OCI-LY3 (cell line): Measurements from ENCODE around the gene FGGY.
"Not testable (repeated sequence)": the region's sequence is repeated elsewhere in the genome, so short reads cannot be mapped to it uniquely, and the experiment has no call there.

Source experiments
- H2AFZ ChIP-seq: fragments of 200-600, 300-600 bp; shearing (Covaris generic); 2 replicates; pipeline ENCODE4 v1.6.0; 2014; ENCODE audit warnings: antibody characterized with exemption, low read depth, low read length
- H3K27ac ChIP-seq: fragments of 200-600, 300-600 bp; sonication (generic); 2 replicates; pipeline ENCODE4 v1.5.1; 2014; ENCODE audit warnings: mild to moderate bottlenecking, low read length, moderate library complexity, mixed read lengths
- H3K27me3 ChIP-seq: fragments of 200-600, 300-600 bp; sonication (generic); 2 replicates; pipeline ENCODE4 v1.6.1; 2014; ENCODE audit warnings: low read depth, low read length, mixed read lengths
- H3K36me3 ChIP-seq: fragments of 200-600, 300-600 bp; sonication (generic); replicated peaks from 2 replicates; pipeline ENCODE3; 2014; ENCODE audit warnings: low read depth, low read length, mixed read lengths
- H3K4me1 ChIP-seq: fragments of 300-600, 200-600 bp; sonication (generic); 2 replicates; pipeline ENCODE4 v1.6.1; 2014; ENCODE audit warnings: low read length, mixed read lengths
- H3K4me2 ChIP-seq: fragments of 200-600, 300-600 bp; sonication (generic); 2 replicates; pipeline ENCODE4 v1.6.1; 2014; ENCODE audit warnings: low read length, mixed read lengths
- H3K4me3 ChIP-seq: fragments of 300-600, 200-600 bp; sonication (generic); 2 replicates; pipeline ENCODE4 v1.5.1; 2014; ENCODE audit warnings: antibody characterized with exemption, mild to moderate bottlenecking, low read length, moderate library complexity
- H3K79me2 ChIP-seq: fragments of 300-600, 200-600 bp; shearing (Covaris generic); 2 replicates; pipeline ENCODE4 v1.6.1; 2014; ENCODE audit warnings: mild to moderate bottlenecking, low read length, mixed read lengths
- H3K9ac ChIP-seq: fragments of 300-600, 200-600 bp; shearing (Covaris generic); 2 replicates; pipeline ENCODE4 v1.6.0; 2014; ENCODE audit warnings: mild to moderate bottlenecking, low read length, moderate library complexity
- H3K9me3 ChIP-seq: fragments of 200-600, 300-600 bp; shearing (Covaris generic); 2 replicates; pipeline ENCODE4 v1.6.1; 2014; ENCODE audit warnings: low read length, mixed read lengths; ENCODE audit not compliant: insufficient read depth
- H4K20me1 ChIP-seq: fragments of 200-600, 300-600 bp; sonication (generic); 2 replicates; pipeline ENCODE4 v1.6.1; 2016; ENCODE audit warnings: low read length, mixed read lengths; ENCODE audit not compliant: insufficient read depth
- EZH2phosphoT487 ChIP-seq: fragments of 200-600 bp; shearing (Covaris generic); IDR thresholded peaks from 2 replicates; pipeline ENCODE4 v1.6.1; 2018; ENCODE audit warnings: antibody characterized with exemption, mixed run types, low read depth
- TF ChIP-seq, protein P1 (sequence below): fragments of 200-600, 300-600 bp; sonication (generic); IDR thresholded peaks from 2 replicates; pipeline ENCODE4 v1.5.1; 2014; ENCODE audit warnings: antibody characterized with exemption, low read length, low read depth

FGGY gene

GRCh38 chr1:59641836-59642235 is 344.9 kb downstream of the FGGY start:
- Histone ChIP-seq H3K9ac (no peak overlapping the region), H2AFZ (no peak overlapping the region), H3K36me3 (no peaks in the 10 kb centered on the region), H3K9me3 (no peaks in the 10 kb centered on the region), H3K27me3 (no peaks in the 10 kb centered on the region), H3K27ac (no peak overlapping the region), H4K20me1 (no peaks in the 10 kb centered on the region), H3K79me2 (no peaks in the 10 kb centered on the region), H3K4me3 (no peak overlapping the region), H3K4me2 (no peak overlapping the region), H3K4me1 (no peaks in the 10 kb centered on the region)
- TF ChIP-seq EZH2phosphoT487, result no peak
- TF ChIP-seq, protein P1, sequence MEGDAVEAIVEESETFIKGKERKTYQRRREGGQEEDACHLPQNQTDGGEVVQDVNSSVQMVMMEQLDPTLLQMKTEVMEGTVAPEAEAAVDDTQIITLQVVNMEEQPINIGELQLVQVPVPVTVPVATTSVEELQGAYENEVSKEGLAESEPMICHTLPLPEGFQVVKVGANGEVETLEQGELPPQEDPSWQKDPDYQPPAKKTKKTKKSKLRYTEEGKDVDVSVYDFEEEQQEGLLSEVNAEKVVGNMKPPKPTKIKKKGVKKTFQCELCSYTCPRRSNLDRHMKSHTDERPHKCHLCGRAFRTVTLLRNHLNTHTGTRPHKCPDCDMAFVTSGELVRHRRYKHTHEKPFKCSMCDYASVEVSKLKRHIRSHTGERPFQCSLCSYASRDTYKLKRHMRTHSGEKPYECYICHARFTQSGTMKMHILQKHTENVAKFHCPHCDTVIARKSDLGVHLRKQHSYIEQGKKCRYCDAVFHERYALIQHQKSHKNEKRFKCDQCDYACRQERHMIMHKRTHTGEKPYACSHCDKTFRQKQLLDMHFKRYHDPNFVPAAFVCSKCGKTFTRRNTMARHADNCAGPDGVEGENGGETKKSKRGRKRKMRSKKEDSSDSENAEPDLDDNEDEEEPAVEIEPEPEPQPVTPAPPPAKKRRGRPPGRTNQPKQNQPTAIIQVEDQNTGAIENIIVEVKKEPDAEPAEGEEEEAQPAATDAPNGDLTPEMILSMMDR, result no peak

DNA sequence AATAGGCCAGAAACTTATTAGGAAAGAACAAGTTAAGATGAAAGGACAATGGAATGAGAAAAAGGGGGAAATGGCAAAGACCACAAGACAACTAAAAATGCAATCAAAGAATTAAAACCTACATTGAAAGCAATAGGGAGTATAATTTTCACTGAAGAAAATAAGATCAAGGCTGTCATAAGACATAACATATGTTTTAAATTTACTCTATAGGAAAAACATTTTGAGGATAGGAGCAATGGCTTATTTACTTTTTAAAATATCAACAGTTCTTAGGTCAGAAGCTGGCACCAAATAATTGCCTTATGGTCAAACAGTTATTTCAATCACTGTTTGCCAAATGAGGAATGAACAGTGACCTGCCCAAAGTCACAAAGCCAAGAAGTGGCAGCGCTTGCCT is 346.6 kb downstream of the FGGY start:
- H3K9ac ChIP-seq, result no peak overlapping the region
- H3K27ac ChIP-seq, result no peak overlapping the region
- H4K20me1 ChIP-seq, result no peaks in the 10 kb centered on the region
- H3K4me3 ChIP-seq, result no peak overlapping the region
- H3K36me3 ChIP-seq, result no peaks in the 10 kb centered on the region
- TF ChIP-seq, protein P1, result no peak
- no peak for TF ChIP-seq EZH2phosphoT487
- H3K4me1 ChIP-seq, result no peaks in the 10 kb centered on the region
- no peaks in the 10 kb centered on the region for H3K79me2 ChIP-seq
- no peak overlapping the region for H3K4me2 ChIP-seq
- H2AFZ ChIP-seq, result no peak overlapping the region
- no peaks in the 10 kb centered on the region for H3K27me3 ChIP-seq
- no peaks in the 10 kb centered on the region for H3K9me3 ChIP-seq

GRCh38 chr1:59645893-59646292 is 349.0 kb downstream of the FGGY start:
- Histone ChIP-seq H3K27ac (no peak overlapping the region), H3K9ac (no peak overlapping the region), H3K36me3 (no peaks in the 10 kb centered on the region), H3K79me2 (no peaks in the 10 kb centered on the region), H3K9me3 (no peaks in the 10 kb centered on the region), H3K4me2 (no peak overlapping the region), H4K20me1 (no peaks in the 10 kb centered on the region), H2AFZ (no peak overlapping the region), H3K4me1 (no peaks in the 10 kb centered on the region), H3K27me3 (no peaks in the 10 kb centered on the region), H3K4me3 (no peak overlapping the region)
- TF ChIP-seq, protein P1, result no peak
- TF ChIP-seq EZH2phosphoT487, result no peak

DNA sequence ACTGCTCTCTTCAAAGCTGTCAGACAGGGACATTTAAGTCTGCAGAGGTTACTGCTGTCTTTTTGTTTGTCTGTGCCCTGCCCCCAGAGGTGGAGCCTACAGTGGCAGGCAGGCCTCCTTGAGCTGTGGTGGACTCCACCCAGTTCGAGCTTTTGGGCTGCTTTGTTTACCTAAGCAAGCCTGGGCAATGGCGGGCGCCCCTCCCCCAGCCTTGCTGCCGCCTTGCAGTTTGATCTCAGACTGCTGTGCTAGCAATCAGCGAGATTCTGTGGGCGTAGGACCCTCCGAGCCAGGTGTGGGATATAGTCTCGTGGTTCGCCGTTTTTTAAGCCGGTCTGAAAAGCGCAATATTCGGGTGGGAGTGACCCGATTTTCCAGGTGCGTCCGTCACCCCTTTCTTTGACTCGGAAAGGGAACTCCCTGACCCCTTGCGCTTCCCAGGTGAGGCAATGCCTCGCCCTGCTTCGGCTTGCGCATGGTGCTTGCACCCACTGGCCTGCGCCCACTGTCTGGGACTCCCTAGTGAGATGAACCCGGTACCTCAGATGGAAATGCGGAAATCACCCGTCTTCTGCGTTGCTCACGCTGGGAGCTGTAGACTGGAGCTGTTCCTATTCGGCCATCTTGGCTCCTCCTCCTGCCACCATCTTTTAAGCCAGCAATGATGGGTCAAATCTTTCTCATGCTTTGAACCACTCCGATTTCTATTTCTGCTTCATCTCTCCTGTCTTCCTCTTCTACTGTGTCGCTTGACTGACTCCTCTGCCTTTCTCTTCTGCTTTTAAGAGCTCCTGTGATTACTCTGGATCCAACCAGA is 356.5 kb downstream of the FGGY start:
- not testable (repeated sequence) for H3K4me2 ChIP-seq, H3K4me1 ChIP-seq, H2AFZ ChIP-seq, H3K9ac ChIP-seq, H3K4me3 ChIP-seq, H3K36me3 ChIP-seq, H3K27me3 ChIP-seq, H3K9me3 ChIP-seq, H4K20me1 ChIP-seq, H3K27ac ChIP-seq, H3K79me2 ChIP-seq
